ENCODE results near the gene AIMP2.
A peak's percentile ranks its signal among the peaks of the same experiment; 100 is the strongest.
"Not testable (repeated sequence)": the region's sequence is repeated elsewhere in the genome, so short reads cannot be mapped to it uniquely, and the experiment has no call there.

Gene AIMP2

DNA sequence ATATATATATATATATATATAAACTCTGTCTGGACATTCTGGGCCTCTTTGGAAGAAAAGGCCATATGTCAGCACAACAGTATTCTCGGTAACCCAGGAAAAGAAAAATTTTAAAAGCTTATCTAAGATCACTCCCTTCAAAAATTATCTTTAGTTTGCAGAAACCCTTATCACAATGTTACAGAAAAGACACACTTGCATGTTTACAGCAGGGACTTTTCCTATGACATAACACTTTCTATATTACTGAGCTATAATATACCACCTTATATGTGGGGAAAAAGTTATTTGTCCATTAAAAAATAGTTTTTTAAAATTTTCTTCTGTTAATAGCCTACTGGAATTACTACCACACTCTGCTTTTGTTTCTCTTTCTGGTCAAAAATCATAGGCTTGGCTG is 47.5 kb downstream of the AIMP2 start:
- no peak for DNase-seq (ENCODE audit: low read depth)
- no peak overlapping the region for H3K4me3 ChIP-seq (ENCODE audit: control insufficient read depth, low read depth, low read length)
- TF ChIP-seq CTCF (conservative IDR thresholded peaks at IDR 0.05; ENCODE audit: control insufficient read depth, insufficient read depth, low read depth, low read length) = no peak

DNA sequence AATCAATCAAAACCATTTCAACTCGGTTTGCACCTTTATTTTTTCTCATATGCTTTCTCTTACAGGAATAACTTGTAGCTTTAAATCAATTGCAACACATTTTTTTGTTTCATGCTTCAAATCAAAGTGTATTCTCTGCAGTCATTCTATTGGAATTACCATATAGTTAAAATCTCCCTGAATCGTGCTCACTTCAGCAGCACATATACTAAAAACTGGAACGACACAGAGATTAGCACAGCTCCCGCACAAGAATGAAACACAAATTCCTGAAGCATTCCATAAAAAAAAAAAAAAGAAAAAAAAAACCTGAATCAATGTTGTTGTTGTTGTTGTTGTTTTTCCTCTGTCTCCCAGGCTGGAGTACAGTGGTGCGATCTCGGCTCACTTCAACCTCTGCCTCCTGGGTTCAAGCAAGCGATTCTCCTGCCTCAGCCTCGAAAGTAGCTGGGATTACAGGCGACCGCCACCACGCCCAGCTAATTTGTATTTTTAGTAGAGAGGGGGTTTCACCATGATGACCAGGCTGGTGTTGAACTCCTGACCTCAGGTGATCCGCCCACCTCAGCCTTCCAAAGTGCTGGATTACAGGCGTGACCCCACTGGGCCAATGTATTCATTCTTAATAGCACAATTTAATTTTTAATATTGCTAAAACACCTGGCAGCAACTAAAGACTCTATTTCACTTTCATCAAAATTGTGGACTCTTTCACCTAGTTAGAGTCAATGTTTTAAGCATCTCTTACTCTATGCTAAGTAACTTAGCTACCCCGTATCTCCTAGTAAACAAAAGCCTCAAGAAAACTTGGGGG is 48.5 kb downstream of the AIMP2 start:
- DNase-seq (ENCODE audit: low read depth) = no peak

GRCh38 chr7:6059941-6060340 is 50.9 kb downstream of the AIMP2 start:
- DNase-seq (ENCODE audit: low read depth) = not testable (repeated sequence)

More for the DNA sequence above, 48.5 kb downstream of the AIMP2 start:
- TF ChIP-seq CTCF (conservative IDR thresholded peaks at IDR 0.05; ENCODE audit: control insufficient read depth, insufficient read depth, low read depth, low read length) = no peak
- peak overlapping the region; percentile 82 for H3K4me3 ChIP-seq (ENCODE audit: control insufficient read depth, low read depth, low read length)

GRCh38 chr7:6071406-6071805 is 62.3 kb downstream of the AIMP2 start:
- DNase-seq (ENCODE audit: low read depth) = no peak
- no peak for TF ChIP-seq CTCF (conservative IDR thresholded peaks at IDR 0.05; ENCODE audit: control insufficient read depth, insufficient read depth, low read depth, low read length)
- no peak overlapping the region for H3K4me3 ChIP-seq (ENCODE audit: control insufficient read depth, low read depth, low read length)

More at GRCh38 chr7:6059941-6060340, 50.9 kb downstream of the AIMP2 start:
- not testable (repeated sequence) for H3K4me3 ChIP-seq (ENCODE audit: control insufficient read depth, low read depth, low read length)
